ENCODE data around the gene ABHD16A.
A peak's percentile ranks its signal among the peaks of the same experiment; 100 is the strongest.

Gene ABHD16A

GRCh38 chr6:31660381-31661261 is 42.5 kb downstream of the ABHD16A start, which contains the start of gene C6orf47:
C6orf47 (minus strand) TSS chr6:31660778; CDS start chr6:31659947, 831 bp downstream.
- DNase-seq, result peak; percentile 63 to 94

DNA sequence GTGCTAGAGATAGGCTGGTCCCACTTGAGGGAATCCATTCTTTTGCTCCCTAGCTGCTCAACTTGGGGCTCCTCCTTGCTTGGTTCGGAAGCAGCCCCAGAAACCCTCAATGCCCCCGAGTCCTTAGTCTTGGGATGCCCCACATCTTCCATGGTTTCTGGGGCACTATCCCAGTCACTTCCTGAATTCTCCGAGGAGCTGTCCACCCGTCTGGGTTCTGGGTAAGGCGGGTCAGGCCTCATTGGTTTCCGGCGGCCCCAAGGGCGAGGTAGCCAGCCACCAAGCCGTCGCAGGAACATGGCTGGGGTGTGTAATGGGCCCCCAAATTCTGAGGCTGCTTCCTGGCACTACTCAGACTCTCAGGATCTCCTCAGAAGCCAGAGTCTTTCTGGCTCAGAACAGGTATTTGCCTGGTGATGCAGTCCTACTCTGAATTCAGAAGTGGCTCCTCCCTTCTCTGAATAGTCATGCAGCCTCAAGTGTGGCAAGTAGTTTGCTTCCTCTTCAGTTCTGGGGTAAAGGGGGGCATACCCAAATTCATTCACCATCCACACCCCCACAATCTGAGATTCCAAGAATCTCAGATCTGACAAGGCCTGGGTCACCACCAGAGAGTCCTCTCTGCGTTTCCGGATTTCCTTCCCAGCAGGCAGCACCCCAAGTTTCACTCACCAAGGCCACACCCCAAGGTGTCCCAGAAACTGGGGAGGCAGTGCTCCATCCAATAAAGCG is 43.3 kb downstream of the ABHD16A start:
- DNase-seq, result peak in 1 of 2 experiments; percentile 27

DNA sequence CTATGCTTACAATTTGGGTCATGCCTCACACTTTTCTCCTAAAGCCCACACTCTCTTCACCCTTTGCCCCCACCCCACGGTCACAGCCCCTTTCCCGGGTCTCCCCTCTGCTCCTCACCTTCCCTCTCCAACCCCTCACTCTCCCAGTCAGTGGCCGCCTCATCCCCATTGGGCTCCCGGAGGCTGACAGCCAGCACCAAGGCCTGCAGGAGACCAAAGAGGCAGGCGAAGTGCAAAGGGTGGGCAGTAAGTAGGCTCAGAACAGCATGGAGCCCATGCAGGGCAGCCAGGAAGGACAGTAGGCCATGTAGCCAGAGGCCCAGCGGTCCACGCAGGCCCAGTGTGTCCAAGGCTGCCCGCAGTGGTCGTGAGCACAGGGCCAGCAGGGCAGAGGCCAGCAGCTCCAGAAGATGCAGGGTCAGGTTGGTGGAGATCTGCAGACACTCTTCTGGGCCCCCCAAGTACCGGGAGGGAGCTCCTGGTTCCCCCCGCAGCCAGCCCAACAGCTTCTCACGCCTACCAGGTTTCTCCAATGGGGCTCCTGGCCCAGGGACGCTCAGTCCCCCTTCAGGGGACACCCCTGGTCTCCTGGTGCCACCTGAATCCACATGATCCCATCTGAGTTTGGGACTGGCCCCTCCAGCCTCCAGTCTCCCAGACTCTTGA is 44.0 kb downstream of the ABHD16A start:
- DNase-seq, result no peak

DNA sequence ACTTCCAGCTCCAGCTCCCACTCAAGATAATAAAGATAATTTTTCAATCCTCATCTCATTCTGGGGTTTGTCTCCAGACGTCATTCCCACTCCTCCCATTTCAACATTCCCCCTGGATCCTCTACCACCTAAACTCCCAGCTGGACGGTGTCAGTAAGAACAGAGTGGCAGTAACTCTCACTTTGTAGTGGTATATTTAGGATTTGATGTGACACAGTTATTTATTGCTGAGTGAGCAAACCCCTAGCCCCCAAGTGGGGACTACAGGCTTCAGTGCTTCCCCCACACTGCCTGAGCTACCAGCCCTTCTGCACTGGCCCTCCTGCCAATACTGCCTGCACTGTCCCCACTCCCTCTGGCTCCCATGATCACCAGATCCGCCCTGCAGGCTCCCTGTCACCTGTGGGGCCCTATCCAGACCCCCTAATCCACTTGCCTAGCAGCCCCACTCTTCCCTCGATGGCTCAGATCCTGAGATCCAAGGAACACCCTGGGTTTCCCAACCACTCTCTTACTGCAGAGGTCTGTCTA is 44.9 kb downstream of the ABHD16A start:
- no peak for DNase-seq

DNA sequence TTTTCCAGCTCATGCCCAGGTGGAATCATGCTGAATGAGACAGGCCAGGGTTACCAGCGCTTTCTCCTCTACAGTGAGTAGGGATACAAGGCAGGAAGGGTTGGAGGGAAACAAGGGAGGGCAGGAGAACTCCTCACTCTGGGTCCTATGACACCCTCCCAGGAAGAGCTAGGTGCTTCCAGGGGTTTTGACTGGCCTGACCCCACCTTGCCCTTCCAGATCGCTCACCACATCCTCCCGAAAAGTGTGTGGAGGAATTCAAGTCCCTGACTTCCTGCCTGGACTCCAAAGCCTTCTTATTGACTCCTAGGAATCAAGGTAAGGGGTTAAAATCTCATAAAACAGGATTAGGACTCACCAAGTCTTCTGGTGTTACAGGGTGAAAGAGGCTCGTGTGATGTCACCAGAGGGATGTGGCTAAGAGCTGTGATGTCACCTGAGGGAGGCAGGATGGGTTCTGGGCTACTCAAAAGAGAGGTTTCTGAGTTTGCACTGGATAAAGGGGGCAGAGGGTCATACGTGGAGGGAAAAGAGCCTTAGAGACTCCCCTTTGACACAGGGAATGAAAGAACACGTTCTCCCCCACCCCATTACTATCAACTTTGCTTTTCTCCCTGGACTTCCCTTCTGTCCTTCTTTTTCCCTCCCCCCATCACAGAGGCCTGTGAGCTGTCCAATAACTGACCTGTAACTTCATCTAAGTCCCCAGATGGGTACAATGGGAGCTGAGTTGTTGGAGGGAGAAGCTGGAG is 45.5 kb downstream of the ABHD16A start:
- DNase-seq, result no peak

GRCh38 chr6:31655349-31656237 is 47.5 kb downstream of the ABHD16A start, which contains the start of gene APOM:
APOM (plus strand) TSS chr6:31655894; CDS start chr6:31655967, 73 bp downstream.
- DNase-seq, result no peak

DNA sequence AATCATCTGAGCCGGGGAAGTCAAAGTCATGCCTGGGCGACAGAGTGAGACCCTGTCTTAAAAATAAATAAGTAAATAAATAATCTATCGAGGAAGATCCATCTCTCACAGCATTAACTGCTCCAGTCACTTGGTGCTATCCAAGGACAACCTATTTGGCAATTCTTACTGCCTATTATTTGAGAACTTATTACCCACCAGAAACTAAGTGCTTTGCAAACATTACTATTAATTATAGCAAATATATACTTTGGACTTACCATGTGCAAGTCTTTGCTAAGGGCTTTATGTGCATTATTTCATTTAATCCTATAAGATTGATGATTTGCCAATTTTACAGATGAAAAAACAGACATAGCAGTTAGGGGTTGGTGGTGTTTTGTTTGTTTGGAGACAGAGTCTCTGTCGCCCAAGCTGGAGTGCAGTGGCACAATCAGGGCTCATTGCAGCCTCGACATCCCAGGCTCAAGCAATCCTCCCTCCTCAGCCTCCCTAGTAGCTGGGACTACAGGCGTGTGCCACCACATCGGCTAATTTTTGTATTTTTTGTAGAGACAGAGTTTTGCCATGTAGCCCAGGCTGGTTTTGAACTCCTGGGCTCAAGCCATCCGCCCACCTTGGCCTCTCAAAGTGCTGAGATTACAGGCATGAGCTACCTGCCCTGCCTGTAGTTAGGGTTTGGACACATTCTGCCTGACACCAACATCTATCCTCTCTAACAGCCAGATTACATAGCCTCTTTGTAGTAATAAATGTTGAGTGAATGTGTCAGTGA is 48.4 kb downstream of the ABHD16A start:
- no peak for DNase-seq

DNA sequence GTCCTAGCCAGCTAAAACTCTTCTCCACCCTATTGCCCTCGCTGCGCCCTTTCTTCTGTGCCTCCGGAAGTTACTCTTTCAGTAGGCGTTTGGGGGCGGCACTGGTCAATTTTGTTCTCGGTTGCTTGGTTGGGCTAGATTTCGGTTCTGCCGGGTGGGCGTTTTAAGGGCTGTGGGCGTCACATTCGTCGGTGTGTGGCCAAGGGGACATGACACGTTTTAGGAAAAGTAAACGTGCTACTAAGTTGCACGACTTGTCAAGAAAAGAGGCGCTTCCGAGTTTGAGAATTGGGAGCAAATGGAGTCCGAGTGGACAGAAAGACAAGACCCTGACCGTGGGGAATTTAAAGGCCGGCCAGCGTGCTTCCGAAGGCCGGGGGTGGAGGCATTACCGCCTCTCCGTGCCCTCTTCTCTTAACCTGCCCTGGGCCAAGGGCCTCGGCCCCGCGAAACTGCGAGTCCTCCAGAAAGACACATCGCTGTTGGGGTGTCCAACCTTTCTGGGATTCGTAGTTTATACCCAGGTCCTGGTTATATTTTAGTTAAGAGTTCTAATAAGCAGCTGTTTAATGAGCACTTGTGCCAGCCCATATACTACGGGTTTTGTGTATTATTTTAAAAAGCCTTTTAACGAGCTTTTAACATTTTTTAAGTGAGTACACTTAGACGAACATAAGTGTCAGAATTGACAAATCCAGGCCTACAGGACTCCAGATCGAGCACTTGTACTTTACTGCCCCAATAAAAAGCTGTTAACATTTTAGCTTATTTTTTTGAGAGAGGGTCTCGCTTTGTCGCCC is 50.0 kb downstream of the ABHD16A start:
- DNase-seq, result peak; percentile 94 to 97

GRCh38 chr6:31651602-31652191 is 51.4 kb downstream of the ABHD16A start:
- DNase-seq, result peak in 1 of 2 experiments; percentile 79

GRCh38 chr6:31645325-31645724 is 57.8 kb downstream of the ABHD16A start:
- no peak for DNase-seq

DNA sequence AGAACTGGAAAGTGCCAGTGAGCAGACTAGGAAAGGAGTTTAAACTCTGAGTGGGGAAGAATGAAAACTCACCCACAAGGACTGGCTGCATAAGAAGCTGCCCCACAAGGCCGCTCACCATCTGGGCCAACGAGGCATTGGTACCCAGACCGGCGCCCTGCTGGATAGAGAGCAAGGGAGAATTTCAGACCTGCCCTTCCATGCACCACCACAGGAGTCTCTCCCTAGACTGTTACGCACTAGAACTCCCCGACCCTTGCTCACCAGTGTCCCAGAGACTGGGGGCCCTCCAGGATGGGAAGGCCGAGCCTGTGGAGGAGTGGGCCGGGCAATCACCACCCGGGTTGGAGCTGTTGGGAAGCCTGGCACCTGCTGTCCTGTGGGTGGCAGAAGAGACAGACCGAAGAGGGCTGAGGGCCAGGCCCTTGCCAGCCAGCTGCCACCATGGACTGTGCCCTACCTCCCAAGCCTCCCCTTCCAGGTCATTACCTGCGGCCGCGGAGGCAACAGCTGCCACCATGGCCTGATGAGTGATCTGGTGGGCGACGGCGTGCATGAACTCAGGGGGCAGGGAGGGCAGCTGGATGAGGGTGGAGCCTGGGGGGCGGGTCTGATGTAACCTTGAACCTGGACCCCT is 59.2 kb downstream of the ABHD16A start:
- DNase-seq, result no peak

DNA sequence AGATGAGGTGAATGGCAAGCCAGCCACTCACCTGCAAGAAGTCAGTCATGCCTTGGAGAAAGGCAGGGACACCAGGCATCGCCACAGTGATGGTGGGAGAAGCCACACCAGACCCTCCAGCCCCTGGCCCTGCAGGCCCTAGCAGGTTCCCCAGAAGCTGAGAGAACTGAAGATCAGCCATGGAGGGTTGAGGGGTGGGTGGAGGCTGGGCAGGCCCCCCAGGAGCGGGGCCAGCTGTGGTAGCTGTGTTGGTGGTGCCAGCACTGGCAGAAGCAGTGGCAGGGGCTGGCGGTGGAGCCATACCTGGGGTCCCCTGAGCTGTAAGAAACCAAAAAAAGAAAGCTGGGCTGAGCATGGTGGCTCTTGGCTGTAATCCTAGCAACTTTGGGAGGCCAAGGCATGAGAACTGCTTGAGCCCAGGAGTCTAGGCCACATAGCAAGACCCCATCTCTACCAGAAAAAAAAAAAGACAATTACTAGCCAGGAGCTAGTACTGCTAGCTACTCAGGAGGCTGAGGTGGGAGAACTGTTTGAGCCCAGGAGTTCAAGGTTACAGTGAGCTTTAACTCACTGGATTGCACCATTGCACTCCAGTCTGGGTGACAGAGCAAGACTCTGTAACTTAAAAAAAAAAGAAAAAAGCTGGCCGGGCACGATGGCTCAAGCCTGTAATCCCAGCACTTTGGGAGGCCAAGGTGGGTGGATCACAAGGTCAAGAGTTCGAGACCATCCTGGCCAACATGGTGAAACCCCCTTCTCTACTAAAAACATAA is 60.1 kb downstream of the ABHD16A start:
- DNase-seq, result no peak

DNA sequence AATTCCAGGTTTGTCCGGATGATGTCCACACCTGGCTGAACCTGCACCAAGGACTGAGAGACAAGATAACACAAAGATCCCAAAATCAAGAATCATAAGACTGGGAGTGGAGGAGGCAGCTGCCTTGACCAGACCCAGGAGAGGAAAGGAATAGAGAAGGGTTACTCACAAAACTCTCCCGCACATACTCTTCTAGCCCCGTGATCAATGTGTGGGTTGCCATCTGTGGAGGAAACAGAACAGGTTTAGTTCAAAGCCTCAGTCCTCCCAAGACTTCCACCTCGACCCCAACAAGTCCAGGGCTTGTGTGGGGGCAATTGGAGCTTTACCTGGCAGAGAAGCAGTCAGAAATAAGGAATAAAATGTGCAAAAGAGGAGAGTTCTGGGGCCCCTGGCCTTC is 61.8 kb downstream of the ABHD16A start:
- DNase-seq, result no peak

GRCh38 chr6:31640612-31641011 is 62.5 kb downstream of the ABHD16A start:
- no peak for DNase-seq

DNA sequence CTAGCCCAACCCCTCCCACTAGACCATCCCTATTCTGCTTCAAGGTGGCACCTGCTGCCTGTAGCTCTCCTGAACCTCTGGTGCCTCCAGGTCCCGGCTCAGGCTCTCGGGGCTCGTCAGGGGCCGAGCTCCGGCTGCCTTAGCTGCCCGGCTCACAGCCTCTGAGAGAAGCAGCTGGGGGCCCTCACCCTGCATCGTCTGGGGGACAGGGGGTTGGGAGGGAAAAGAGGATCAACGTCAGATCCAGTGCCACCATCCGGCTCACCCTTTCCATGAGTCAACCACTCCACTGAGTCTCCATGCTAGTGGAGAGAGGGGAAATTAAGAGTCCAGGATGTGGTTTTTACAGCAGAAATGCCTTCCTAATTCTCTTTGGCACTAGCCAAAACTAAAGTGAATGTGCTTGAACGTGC is 63.7 kb downstream of the ABHD16A start:
- DNase-seq, result no peak

DNA sequence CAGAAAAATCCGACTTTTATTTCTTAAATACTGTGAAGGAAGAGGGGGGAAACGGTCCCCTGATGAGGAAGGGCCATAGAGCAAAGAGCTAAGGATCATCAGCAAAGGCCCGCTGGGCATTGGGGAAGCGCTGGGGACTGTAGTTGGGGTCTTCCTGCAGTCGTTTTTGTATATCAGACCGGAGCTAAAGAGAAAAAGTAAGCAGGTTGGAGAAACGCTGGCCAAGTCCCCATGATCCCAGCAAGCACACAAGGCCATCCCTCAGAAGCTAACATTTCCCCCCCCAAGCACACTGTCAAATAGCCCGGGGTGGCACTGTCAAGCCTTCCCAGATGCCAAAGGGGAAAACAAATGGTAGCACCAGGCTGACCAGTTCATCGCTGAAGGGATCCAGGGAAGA is 64.1 kb downstream of the ABHD16A start:
- DNase-seq, result no peak
